Right lobe of liver (tissue), 4 donors: Measurements from ENCODE around the gene GRXCR1.

Experiments
- CTCF ChIP-seq, 4 donors: fragments of 200-600 bp in 3 of 4; fragments of 450-650 bp in 1 of 4; IDR thresholded peaks; one replicate each; pipeline versions ENCODE4 v1.5.1 to v1.8.0; 2016 to 2022; ENCODE audit warnings: antibody characterized with exemption in 4 of 4, mild to moderate bottlenecking in 2 of 4
- POLR2A ChIP-seq: fragments of 450-650 bp; IDR thresholded peaks from one replicate; pipeline ENCODE4 v1.6.1; 2017; ENCODE audit warnings: antibody characterized with exemption, mild to moderate bottlenecking
- donor health status: DM: no; HTN: no; CAD: no.
- donor health status: DM: no; HTN: no; CAD: no.
- donor health status: DM: no; HTN: yes; CAD: no.

- TF ChIP-seq CTCF (IDR thresholded peaks at IDR 0.05) (no peak), POLR2A (no peak)
Measured at GRCh38 chr4:43071069-43071468, 178.6 kb downstream of the GRXCR1 start.
